ENCODE results near the gene FAM229A.

The FAM229A gene

GRCh38 chr1:32334274-32334861 is 27.9 kb downstream of the FAM229A start:
- H3K9ac ChIP-seq (ENCODE audit: low read depth, low read length), result peak overlapping the region; percentile 97
- H3K4me3 ChIP-seq (ENCODE audit: low read length), result peak overlapping the region; percentile 98
- peaks cover 11% of the 10 kb centered on the region for H3K4me1 ChIP-seq (ENCODE audit: insufficient read depth, low read length)
- H3K27ac ChIP-seq (ENCODE audit: low read length), result peak overlapping the region; percentile 64
- peaks cover 11% of the 10 kb centered on the region for H3K27me3 ChIP-seq (ENCODE audit: insufficient read depth, low read length)
- no peaks in the 10 kb centered on the region for H3K9me3 ChIP-seq (ENCODE audit: insufficient read depth, low read depth, low read length)
- H3K36me3 ChIP-seq (ENCODE audit: insufficient read depth, low read depth, low read length), result peaks cover 57% of the 10 kb centered on the region

DNA sequence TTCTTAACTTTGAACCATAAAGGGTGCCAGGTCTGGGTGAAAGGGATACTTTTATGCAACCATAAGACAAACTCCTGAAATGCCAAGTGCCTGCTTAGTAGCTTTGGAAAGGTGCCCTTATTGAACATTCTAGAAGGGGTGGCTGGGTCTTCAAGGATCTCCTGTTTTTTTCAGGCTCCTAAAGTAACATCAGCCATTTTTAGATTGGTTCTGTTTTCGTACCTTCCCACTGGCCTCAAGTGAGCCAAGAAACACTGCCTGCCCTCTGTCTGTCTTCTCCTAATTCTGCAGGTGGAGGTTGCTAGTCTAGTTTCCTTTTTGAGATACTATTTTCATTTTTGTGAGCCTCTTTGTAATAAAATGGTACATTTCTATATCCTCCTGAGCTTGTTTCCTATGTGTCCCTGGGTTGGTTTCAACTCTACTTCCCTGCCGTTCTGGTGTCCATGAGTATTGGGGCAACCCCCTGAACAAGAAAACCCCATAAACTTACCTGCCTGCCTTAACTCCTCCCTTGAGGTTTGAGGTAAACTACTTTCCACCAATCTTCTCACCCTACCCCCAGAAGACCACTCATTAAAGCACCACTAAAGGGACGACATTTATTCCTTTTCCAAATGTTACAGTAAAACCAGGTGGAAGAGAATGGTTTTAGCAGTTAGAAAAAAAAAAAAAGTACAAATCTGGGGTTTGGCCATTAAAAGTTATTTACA is 28.9 kb downstream of the FAM229A start:
- H3K4me1 ChIP-seq (ENCODE audit: insufficient read depth, low read length), result peaks cover 11% of the 10 kb centered on the region
- H3K9ac ChIP-seq (ENCODE audit: low read depth, low read length), result no peak overlapping the region
- peaks cover 11% of the 10 kb centered on the region for H3K27me3 ChIP-seq (ENCODE audit: insufficient read depth, low read length)
- H3K27ac ChIP-seq (ENCODE audit: low read length), result no peak overlapping the region
- peak overlapping the region; percentile 98; the same call in 1 of the 2 replicates for H3K4me3 ChIP-seq (ENCODE audit: low read length)
- H3K9me3 ChIP-seq (ENCODE audit: insufficient read depth, low read depth, low read length), result no peaks in the 10 kb centered on the region
- peaks cover 67% of the 10 kb centered on the region for H3K36me3 ChIP-seq (ENCODE audit: insufficient read depth, low read depth, low read length)

GRCh38 chr1:32332290-32333079 is 29.8 kb downstream of the FAM229A start:
- Histone ChIP-seq H3K27ac (ENCODE audit: low read length) (peak overlapping the region; percentile 32), H3K4me1 (ENCODE audit: insufficient read depth, low read length) (peaks cover 11% of the 10 kb centered on the region), H3K9ac (ENCODE audit: low read depth, low read length) (no peak overlapping the region), H3K27me3 (ENCODE audit: insufficient read depth, low read length) (peaks cover 11% of the 10 kb centered on the region), H3K36me3 (ENCODE audit: insufficient read depth, low read depth, low read length) (peaks cover 76% of the 10 kb centered on the region), H3K9me3 (ENCODE audit: insufficient read depth, low read depth, low read length) (no peaks in the 10 kb centered on the region), H3K4me3 (ENCODE audit: low read length) (peak overlapping the region; percentile 34; the same call in 1 of the 2 replicates)

- peaks cover 84% of the 10 kb centered on the region for H3K36me3 ChIP-seq (ENCODE audit: insufficient read depth, low read depth, low read length)
- peaks cover 11% of the 10 kb centered on the region for H3K4me1 ChIP-seq (ENCODE audit: insufficient read depth, low read length)
- H3K27ac ChIP-seq (ENCODE audit: low read length), result no peak overlapping the region
- peaks cover 2% of the 10 kb centered on the region for H3K27me3 ChIP-seq (ENCODE audit: insufficient read depth, low read length)
- H3K9me3 ChIP-seq (ENCODE audit: insufficient read depth, low read depth, low read length), result no peaks in the 10 kb centered on the region
- H3K9ac ChIP-seq (ENCODE audit: low read depth, low read length), result no peak overlapping the region
- H3K4me3 ChIP-seq (ENCODE audit: low read length), result no peak overlapping the region
Observed at GRCh38 chr1:32331549-32331948, 30.7 kb downstream of the FAM229A start.

DNA sequence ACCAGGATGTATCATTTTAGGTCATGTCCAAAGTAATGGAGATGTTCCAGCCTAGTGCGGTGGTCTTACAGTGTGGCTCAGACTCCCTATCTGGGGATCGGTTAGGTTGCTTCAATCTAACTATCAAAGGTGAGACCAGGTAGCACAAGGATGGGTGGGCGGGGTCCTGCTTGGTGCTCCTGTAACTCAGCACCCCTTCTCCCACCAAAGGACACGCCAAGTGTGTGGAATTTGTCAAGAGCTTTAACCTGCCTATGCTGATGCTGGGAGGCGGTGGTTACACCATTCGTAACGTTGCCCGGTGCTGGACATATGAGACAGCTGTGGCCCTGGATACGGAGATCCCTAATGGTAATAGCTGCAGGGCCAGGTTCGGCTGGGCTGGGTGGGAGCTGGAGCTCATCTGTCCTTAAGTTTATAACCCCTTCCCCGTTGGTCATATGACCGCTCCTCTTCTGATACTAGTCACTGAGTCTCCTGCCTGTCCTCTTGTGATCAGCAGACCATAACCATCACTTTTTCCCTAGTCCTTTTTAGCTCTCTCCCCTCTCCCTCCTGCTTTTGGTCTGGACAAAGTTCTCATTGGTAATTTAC is 31.6 kb downstream of the FAM229A start:
- Histone ChIP-seq H3K36me3 (ENCODE audit: insufficient read depth, low read depth, low read length) (peaks cover 91% of the 10 kb centered on the region), H3K27me3 (ENCODE audit: insufficient read depth, low read length) (no peaks in the 10 kb centered on the region), H3K9ac (ENCODE audit: low read depth, low read length) (no peak overlapping the region), H3K4me1 (ENCODE audit: insufficient read depth, low read length) (peaks cover 11% of the 10 kb centered on the region), H3K27ac (ENCODE audit: low read length) (no peak overlapping the region), H3K9me3 (ENCODE audit: insufficient read depth, low read depth, low read length) (no peaks in the 10 kb centered on the region), H3K4me3 (ENCODE audit: low read length) (no peak overlapping the region)

- H3K9ac ChIP-seq (ENCODE audit: low read depth, low read length), result no peak overlapping the region
- no peaks in the 10 kb centered on the region for H3K27me3 ChIP-seq (ENCODE audit: insufficient read depth, low read length)
- no peak overlapping the region for H3K4me3 ChIP-seq (ENCODE audit: low read length)
- H3K9me3 ChIP-seq (ENCODE audit: insufficient read depth, low read depth, low read length), result no peaks in the 10 kb centered on the region
- peaks cover 97% of the 10 kb centered on the region for H3K36me3 ChIP-seq (ENCODE audit: insufficient read depth, low read depth, low read length)
- peaks cover 11% of the 10 kb centered on the region for H3K4me1 ChIP-seq (ENCODE audit: insufficient read depth, low read length)
- no peak overlapping the region for H3K27ac ChIP-seq (ENCODE audit: low read length)
Observed at GRCh38 chr1:32329931-32330466, 32.3 kb downstream of the FAM229A start.

DNA sequence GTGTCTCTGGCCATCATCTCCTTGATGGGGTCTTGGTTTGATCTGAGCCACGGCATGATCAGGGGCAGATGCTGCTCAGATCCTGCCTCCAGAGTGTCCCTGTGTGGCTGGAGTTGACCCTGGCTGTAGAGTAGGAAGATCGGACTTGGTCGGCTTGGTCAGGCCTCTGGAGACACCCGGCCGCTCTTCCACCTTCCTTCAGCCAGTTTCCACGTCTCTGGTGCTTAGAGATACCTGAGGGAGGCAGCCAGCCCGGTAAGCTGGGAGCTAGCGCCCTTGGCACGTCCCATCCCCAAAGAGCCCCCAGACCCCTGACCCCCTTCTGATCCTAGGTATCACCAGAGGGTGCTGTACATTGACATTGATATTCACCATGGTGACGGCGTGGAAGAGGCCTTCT is 35.1 kb downstream of the FAM229A start:
- Histone ChIP-seq H3K27me3 (ENCODE audit: insufficient read depth, low read length) (no peaks in the 10 kb centered on the region), H3K36me3 (ENCODE audit: insufficient read depth, low read depth, low read length) (peaks cover 80% of the 10 kb centered on the region), H3K9ac (ENCODE audit: low read depth, low read length) (no peak overlapping the region)

GRCh38 chr1:32321712-32322291 is 40.5 kb downstream of the FAM229A start:
- H3K27me3 ChIP-seq (ENCODE audit: insufficient read depth, low read length), result no peaks in the 10 kb centered on the region
- no peak overlapping the region for H3K4me3 ChIP-seq (ENCODE audit: low read length)
- peaks cover 48% of the 10 kb centered on the region for H3K36me3 ChIP-seq (ENCODE audit: insufficient read depth, low read depth, low read length)
- no peaks in the 10 kb centered on the region for H3K4me1 ChIP-seq (ENCODE audit: insufficient read depth, low read length)
- H3K9me3 ChIP-seq (ENCODE audit: insufficient read depth, low read depth, low read length), result no peaks in the 10 kb centered on the region
- no peak overlapping the region for H3K9ac ChIP-seq (ENCODE audit: low read depth, low read length)
- no peak overlapping the region for H3K27ac ChIP-seq (ENCODE audit: low read length)

More for the DNA sequence above, 35.1 kb downstream of the FAM229A start:
- no peaks in the 10 kb centered on the region for H3K9me3 ChIP-seq (ENCODE audit: insufficient read depth, low read depth, low read length)
- no peak overlapping the region for H3K27ac ChIP-seq (ENCODE audit: low read length)
- no peak overlapping the region for H3K4me3 ChIP-seq (ENCODE audit: low read length)
- no peaks in the 10 kb centered on the region for H3K4me1 ChIP-seq (ENCODE audit: insufficient read depth, low read length)

DNA sequence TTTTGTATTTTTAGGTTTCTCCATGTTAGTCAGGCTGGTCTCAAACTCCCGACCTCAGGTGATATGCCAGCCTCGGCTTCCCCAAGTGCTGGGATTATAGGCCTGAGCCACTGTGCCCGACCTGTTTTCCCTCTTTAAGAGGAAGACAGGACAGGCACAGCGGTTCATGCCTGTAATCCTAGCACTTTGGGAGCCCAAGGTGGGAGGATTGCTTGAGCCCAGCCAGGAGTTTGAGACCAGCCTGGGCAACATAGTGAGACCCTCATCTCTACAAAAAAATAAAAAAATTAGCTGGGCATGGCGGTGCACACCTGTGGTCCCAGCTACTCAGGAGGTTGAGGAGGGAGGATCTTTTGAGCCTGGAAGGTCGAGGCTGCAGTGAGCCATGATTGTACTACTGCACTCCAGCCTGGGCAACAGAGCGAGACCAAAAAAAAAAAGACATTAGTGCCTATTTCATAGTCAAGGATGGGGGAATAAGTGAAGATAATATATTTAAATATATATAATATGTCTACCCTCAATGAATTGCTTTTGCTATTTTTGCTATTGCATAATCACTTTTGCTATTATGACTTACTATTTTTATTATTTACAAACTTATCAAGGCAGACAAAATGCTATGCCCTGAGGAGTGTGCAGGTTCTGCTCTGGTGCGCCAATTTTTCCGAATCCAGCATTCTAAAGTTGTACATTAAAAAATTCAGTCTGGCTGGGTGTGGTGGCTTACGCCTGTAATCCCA is 44.0 kb downstream of the FAM229A start:
- H3K4me1 ChIP-seq (ENCODE audit: insufficient read depth, low read length), result no peaks in the 10 kb centered on the region
- no peak overlapping the region for H3K9ac ChIP-seq (ENCODE audit: low read depth, low read length)
- peaks cover 31% of the 10 kb centered on the region for H3K36me3 ChIP-seq (ENCODE audit: insufficient read depth, low read depth, low read length)
- H3K9me3 ChIP-seq (ENCODE audit: insufficient read depth, low read depth, low read length), result no peaks in the 10 kb centered on the region
- H3K27me3 ChIP-seq (ENCODE audit: insufficient read depth, low read length), result no peaks in the 10 kb centered on the region
- H3K4me3 ChIP-seq (ENCODE audit: low read length), result no peak overlapping the region
- no peak overlapping the region for H3K27ac ChIP-seq (ENCODE audit: low read length)

DNA sequence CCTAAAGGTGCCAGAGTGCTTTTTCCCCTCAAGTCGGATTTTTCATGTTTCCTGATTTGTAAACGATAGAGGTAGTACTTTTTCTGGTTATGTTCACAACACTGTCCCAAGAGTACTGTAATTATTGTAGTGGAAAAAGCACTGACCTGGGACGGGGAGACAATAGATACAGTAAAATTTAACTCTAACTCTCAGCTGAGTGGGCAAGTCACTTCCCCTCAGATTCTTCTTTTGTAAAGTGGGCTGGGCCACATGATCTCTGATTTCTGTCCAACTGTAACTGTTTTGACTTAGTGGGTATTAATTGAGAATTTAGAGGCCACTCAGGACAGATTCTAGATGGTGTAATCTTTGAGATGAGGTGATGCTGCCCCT is 45.4 kb downstream of the FAM229A start:
- H3K9me3 ChIP-seq (ENCODE audit: insufficient read depth, low read depth, low read length), result no peaks in the 10 kb centered on the region
- H3K36me3 ChIP-seq (ENCODE audit: insufficient read depth, low read depth, low read length), result peaks cover 32% of the 10 kb centered on the region
- H3K27ac ChIP-seq (ENCODE audit: low read length), result no peak overlapping the region
- H3K9ac ChIP-seq (ENCODE audit: low read depth, low read length), result no peak overlapping the region
- no peaks in the 10 kb centered on the region for H3K4me1 ChIP-seq (ENCODE audit: insufficient read depth, low read length)
- H3K27me3 ChIP-seq (ENCODE audit: insufficient read depth, low read length), result no peaks in the 10 kb centered on the region
- H3K4me3 ChIP-seq (ENCODE audit: low read length), result no peak overlapping the region

All from iPS-20b (cell line).